Breast epithelium (tissue), 4 donors: Measurements from ENCODE around the gene SPACA7. TPM values are rescaled to one million over a fixed set of nuclear protein-coding genes. Genes with fewer than 3 reads are reported as not detected.

Source experiments
- DNase-seq, 2 donors: peaks; one replicate each; pipeline ENCODE4 v3.0.0-alpha.2; 2019; ENCODE audit warnings: low spot score in 2 of 2
- H3K27ac ChIP-seq, 2 donors: fragments of 200-600 bp; sonication (generic) in 1 of 2; one replicate each; pipeline ENCODE4 v1.5.1; 2016 to 2019; ENCODE audit warnings: mild to moderate bottlenecking in 1 of 2
- H3K27me3 ChIP-seq, 2 donors: fragments of 200-600 bp; sonication (generic) in 1 of 2; one replicate each; pipeline versions ENCODE4 v1.5.1 to v1.6.0; 2017 to 2019; ENCODE audit warnings: control low read depth in 1 of 2, mild to moderate bottlenecking in 1 of 2
- H3K36me3 ChIP-seq: fragments of 200-600 bp; one replicate; pipeline ENCODE4 v1.5.1; 2019
- H3K4me1 ChIP-seq, 2 donors: fragments of 200-600 bp; sonication (generic); one replicate each; pipeline ENCODE4 v1.5.1; 2016 to 2019; ENCODE audit warnings: control low read depth in 1 of 2
- H3K4me3 ChIP-seq, 3 donors: fragments of 200-600 bp; sonication (generic); 1 replicate in 2 of 3; 2 replicates in 1 of 3; pipeline ENCODE4 v1.5.1; 2016 to 2019; ENCODE audit warnings: mild to moderate bottlenecking in 3 of 3, moderate library complexity in 2 of 3
- H3K9me3 ChIP-seq, 2 donors: fragments of 200-600 bp; sonication (generic) in 1 of 2; one replicate each; pipeline ENCODE4 v1.5.1; 2016 to 2019; ENCODE audit warnings: control low read depth in 1 of 2
- POLR2A ChIP-seq: fragments of 450-650 bp; IDR thresholded peaks from one replicate; pipeline ENCODE4 v1.6.1; 2016; ENCODE audit warnings: antibody characterized with exemption, mild to moderate bottlenecking, moderate library complexity
- POLR2AphosphoS5 ChIP-seq, 3 donors: sonication (generic); formaldehyde crosslinking; IDR thresholded peaks; one replicate each; pipeline ENCODE4 v1.6.1; 2017; ENCODE audit warnings: antibody characterized with exemption in 3 of 3
- intact Hi-C: fragments of 100-400 bp; cut with DNase I; formaldehyde crosslinking; loops from one replicate; pipeline ENCODE4 v1.15.1; 2023; ENCODE audit warnings: low total_unique reads
- total RNA-seq, 3 donors: library from RNA; depleted of rRNA; stranded (reverse); fragments of >200 nt; gene quantifications; one replicate each; pipeline ENCODE4 v1.1.0, GENCODE V29; 2016
- TF ChIP-seq, protein P1 (sequence below), 3 donors: fragments of 450-650 bp; IDR thresholded peaks; one replicate each; pipeline ENCODE4 v1.5.1; 2016 to 2017; ENCODE audit warnings: antibody characterized with exemption in 3 of 3, mild to moderate bottlenecking in 3 of 3, moderate library complexity in 3 of 3

SPACA7 gene
- total RNA-seq, 3 donors from 2014 or later, result not detected

DNA sequence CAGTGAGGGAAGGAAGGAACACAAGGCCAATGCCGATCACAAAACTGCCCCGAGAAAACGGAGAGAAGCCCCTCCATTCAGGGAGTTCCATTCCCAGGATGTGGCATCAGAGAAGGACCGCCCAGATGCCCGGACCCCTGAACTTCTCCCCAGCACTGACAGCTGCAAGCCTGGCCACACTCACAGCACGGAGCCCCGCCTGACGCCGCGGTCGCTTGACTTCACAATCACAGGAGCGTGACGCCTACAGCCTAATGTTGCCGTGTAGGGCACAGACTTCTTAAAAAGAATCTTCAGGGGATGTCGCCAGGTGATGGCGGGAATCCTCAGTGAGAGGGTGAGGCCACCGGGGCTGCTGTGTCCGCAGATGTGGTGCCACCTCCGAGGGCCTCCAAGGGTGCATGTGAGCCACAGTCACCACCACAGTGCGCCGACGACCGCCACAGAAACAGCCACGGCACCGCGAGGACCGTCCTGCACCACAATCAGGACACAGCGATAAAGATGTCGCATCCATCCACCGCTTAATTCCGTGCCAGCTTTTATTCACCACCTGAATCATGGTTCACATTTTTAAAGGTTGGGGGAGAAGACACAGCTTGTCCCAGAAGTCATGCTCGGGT, 77.2 kb downstream of the SPACA7 start:
- TF ChIP-seq POLR2A (no peak), POLR2AphosphoS5 (IDR thresholded peaks at IDR 0.05) (no peak)
- TF ChIP-seq, protein P1, sequence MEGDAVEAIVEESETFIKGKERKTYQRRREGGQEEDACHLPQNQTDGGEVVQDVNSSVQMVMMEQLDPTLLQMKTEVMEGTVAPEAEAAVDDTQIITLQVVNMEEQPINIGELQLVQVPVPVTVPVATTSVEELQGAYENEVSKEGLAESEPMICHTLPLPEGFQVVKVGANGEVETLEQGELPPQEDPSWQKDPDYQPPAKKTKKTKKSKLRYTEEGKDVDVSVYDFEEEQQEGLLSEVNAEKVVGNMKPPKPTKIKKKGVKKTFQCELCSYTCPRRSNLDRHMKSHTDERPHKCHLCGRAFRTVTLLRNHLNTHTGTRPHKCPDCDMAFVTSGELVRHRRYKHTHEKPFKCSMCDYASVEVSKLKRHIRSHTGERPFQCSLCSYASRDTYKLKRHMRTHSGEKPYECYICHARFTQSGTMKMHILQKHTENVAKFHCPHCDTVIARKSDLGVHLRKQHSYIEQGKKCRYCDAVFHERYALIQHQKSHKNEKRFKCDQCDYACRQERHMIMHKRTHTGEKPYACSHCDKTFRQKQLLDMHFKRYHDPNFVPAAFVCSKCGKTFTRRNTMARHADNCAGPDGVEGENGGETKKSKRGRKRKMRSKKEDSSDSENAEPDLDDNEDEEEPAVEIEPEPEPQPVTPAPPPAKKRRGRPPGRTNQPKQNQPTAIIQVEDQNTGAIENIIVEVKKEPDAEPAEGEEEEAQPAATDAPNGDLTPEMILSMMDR (IDR thresholded peaks at IDR 0.05), result no peak
- no peak for DNase-seq
- peaks cover 0 to 30% of the 10 kb centered on the region in 2 donors for H3K27me3 ChIP-seq
- H3K9me3 ChIP-seq, result peaks cover 4 to 7% of the 10 kb centered on the region in 2 donors
- H3K27ac ChIP-seq, result no peak overlapping the region
- H3K4me1 ChIP-seq, result no peaks in the 10 kb centered on the region
- intact Hi-C loops, result loop anchor here (2.0 kb wide), 1 partner anchor 35 kb away; no protein-coding TSS in a partner anchor
- H3K36me3 ChIP-seq, result no peaks in the 10 kb centered on the region
- H3K4me3 ChIP-seq, result no peak overlapping the region

DNA sequence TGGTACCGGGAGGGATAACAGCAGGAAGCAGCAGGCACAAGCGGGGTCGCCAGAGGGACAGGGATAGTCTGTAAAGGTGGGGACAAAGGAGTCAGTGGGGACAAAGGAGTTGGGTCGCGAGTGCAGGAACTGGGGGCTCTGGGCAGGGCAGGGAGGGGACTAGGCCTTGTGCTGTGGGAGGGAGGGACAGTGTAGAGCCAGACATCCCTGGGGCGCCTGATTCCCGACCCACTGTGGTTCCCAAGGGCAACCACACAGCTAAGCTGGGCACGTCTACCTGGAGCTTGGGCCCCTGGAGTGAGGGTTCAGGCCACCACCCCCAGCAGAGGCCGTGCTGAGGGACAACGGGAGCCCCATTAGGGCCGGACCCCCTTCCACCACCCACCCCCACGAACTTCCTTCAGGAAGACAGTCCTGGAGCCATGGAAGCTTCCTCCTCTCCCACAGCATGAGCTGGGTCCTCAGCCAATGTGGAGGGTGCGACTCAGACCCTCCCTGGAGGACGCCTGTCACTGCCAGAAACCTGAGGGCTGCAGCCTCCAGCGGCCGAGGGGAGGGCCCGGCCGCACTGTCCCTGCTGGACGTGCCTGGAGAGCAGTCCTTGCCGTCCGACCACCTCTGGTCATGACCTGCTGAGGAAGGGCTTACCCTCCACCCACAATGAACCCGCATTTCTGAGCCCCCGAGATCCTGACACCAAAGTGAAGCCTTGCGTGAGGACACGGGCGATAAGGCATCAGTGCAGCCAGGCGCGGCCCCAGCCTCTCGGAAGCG, 77.9 kb downstream of the SPACA7 start:
- TF ChIP-seq POLR2A (no peak), POLR2AphosphoS5 (IDR thresholded peaks at IDR 0.05) (no peak)
- TF ChIP-seq, protein P1 (IDR thresholded peaks at IDR 0.05), result no peak

GRCh38 chr13:112454648-112455334, 78.6 kb downstream of the SPACA7 start:
- no peak overlapping the region for H3K4me3 ChIP-seq
- DNase-seq, result no peak
- H3K27me3 ChIP-seq, result peaks cover 0 to 24% of the 10 kb centered on the region in 2 donors
- H3K27ac ChIP-seq, result no peak overlapping the region
- H3K9me3 ChIP-seq, result peaks cover 12 to 16% of the 10 kb centered on the region in 2 donors
- intact Hi-C loops, result no loop called here
- no peaks in the 10 kb centered on the region for H3K36me3 ChIP-seq
- no peaks in the 10 kb centered on the region for H3K4me1 ChIP-seq
- no peak for TF ChIP-seq POLR2A
- TF ChIP-seq, protein P1 (IDR thresholded peaks at IDR 0.05), result no peak
- no peak for TF ChIP-seq POLR2AphosphoS5 (IDR thresholded peaks at IDR 0.05)

More for the DNA sequence above, 77.9 kb downstream of the SPACA7 start:
- DNase-seq, result no peak
- Histone ChIP-seq H3K36me3 (no peaks in the 10 kb centered on the region), H3K27me3 (peaks cover 0 to 29% of the 10 kb centered on the region in 2 donors), H3K4me3 (no peak overlapping the region), H3K9me3 (peaks cover 7 to 11% of the 10 kb centered on the region in 2 donors), H3K27ac (no peak overlapping the region), H3K4me1 (no peaks in the 10 kb centered on the region)
- intact Hi-C loops, result loop anchor here (2.0 kb wide), 1 partner anchor 35 kb away; no protein-coding TSS in a partner anchor

GRCh38 chr13:112455476-112456059, 79.4 kb downstream of the SPACA7 start:
- DNase-seq, result no peak
- no peaks in the 10 kb centered on the region for H3K36me3 ChIP-seq
- intact Hi-C loops, result no loop called here
- H3K27me3 ChIP-seq, result peaks cover 0 to 20% of the 10 kb centered on the region in 2 donors
- H3K4me1 ChIP-seq, result no peaks in the 10 kb centered on the region
- H3K9me3 ChIP-seq, result peaks cover 14 to 22% of the 10 kb centered on the region in 2 donors
- H3K4me3 ChIP-seq, result no peak overlapping the region
- TF ChIP-seq POLR2AphosphoS5 (IDR thresholded peaks at IDR 0.05) (no peak), POLR2A (no peak)
- no peak overlapping the region for H3K27ac ChIP-seq
